GM19043 (cell line): Measurements from ENCODE around the gene LRRC26.

ENCODE experiments used
- ATAC-seq: cut with Tn5 transposase; IDR thresholded peaks from one replicate; pipeline ENCODE4 v1.9.1; 2021; ENCODE audit warnings: low read depth; ENCODE audit not compliant: unreplicated experiment

Gene LRRC26, protein sequence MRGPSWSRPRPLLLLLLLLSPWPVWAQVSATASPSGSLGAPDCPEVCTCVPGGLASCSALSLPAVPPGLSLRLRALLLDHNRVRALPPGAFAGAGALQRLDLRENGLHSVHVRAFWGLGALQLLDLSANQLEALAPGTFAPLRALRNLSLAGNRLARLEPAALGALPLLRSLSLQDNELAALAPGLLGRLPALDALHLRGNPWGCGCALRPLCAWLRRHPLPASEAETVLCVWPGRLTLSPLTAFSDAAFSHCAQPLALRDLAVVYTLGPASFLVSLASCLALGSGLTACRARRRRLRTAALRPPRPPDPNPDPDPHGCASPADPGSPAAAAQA

DNA sequence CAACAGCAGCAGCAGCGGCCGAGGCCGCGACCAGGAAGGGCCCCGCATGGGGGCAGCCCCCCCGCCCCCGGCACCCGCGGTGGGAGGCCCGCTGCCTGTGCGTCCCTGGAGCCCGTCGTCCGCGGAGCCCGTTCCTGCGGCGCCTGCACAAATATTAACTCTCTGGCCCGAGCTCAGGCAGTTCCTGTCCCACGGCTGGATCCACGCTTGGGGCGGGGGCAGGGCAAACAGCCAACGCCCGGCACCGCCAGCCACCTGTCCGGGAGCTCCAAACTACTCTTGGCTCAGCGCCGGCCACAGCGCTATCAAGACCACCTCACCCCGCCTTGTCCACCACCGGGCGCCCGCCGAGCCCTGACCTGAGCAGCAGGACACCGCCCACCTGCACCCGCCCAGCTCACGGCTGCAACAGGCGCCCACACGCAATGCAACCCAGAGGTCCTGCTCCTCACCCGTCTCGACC is at the start of gene LRRC26:
Gene LRRC26 (minus strand): TSS at position 156 of the 463 bp plus-strand sequence. CDS start 108 bp downstream, at position 48.
- no peak for ATAC-seq

- ATAC-seq = no peak
These were observed 49.0 kb upstream of the LRRC26 start for GRCh38 chr9:137218754-137219271.

DNA sequence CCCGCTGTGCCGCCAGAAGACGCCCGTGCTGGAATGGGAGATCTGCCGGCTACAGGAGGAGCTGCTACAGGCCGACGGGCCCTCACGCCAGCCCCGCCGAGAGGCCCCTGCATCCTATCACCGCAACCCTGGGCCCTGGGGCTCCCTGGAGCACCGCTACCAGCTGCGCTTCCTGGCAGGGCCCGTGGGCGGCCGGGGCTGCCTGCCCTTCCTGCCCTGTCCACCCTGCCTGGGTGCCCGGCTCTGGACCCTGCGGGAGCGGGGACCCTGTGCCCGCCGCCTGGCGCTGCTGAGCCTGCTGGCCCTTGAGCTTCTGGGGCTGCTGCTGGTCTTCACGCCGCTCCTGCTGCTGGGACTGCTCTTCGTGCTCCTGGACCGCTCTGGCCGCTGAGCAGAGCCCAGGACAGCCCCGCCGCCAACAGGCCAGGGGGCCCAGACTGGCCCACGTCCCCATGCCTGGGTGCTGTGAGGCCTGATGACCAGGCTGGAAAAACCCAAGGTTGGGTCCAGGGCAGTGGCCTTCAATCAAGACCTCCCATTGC is 48.4 kb upstream of the LRRC26 start:
- ATAC-seq = no peak

DNA sequence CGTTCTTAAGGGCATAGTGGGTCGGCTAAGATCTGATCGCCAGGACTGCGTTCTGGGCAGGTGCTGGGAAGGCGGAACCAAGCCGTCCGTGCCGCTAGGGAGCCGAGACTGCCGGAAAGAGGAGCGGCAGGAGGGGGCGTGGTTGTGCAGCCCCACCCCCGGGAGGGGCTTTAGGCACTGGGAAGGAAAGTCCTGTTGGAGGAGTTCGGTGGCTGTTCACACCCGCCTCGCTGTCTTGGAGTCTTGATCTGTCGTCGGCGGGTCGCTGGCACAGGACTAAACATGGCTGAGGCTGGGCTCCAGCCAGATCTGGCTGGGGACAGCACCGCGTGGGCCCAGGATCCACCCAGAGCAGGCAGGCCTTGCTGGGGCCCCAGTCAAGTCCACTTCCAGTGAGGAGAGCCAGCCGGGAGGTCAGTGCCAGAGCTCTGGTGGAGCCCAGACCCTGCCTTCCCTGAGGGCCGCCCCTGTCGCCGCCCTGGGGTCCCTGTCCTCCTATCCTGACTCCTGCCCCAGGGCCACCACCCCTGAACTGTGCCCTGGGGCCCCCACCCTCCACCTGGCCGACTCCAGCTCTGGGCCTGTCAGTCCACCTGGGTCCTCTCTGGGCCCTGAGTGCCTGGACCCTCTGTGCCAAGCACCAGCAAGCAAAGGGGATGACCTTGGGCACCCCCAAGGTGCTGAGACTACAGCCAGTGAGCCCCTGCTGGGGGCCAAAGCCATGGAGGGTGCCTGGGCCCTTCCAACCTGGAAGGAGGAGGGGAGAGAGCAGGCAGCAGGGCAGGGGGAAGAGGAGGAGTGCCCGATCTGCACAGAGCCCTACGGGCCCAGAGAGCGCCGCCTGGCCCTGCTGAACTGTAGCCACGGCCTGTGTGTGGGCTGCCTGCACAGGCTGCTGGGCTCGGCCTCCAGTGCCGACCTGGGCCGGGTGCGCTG is 47.7 kb upstream of the LRRC26 start:
- ATAC-seq = no peak

GRCh38 chr9:137216188-137216965 is 46.5 kb upstream of the LRRC26 start:
- ATAC-seq = no peak

DNA sequence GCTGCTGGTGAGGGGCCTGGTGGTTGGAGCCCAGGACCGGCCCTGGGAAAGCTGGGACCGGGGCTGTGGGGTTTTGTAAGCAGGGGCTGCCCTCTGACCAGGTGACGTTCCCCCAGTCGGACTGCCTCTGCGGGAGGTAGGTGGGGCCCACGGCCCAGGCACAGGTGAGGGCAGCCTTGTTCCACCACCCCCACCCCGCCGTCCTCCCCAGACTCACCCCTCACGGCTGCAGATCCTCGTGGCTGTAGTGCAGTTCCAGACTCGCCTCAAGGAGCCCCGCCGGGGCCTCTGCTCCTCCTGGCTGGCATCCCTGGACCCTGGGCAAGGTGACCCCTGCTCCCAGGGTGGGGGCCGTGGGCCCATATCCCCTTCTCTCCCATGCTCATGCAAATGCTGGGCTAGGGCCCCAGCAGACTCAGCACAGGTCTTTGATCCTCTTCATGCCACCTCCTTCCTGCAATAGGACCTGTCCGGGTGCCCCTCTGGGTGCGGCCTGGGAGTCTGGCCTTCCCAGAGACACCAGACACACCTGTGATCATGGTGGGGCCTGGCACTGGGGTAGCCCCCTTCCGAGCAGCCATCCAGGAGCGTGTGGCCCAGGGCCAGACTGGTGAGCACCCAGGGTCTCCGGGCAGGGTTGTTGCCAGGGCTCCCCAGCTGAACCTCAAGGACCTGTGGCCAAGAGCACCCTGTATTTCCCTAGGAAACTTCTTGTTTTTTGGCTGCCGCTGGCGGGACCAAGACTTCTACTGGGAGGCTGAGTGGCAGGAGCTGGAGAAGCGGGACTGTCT is 45.5 kb upstream of the LRRC26 start:
- ATAC-seq = no peak

- no peak for ATAC-seq
These were observed 44.8 kb upstream of the LRRC26 start for GRCh38 chr9:137214620-137215019.

DNA sequence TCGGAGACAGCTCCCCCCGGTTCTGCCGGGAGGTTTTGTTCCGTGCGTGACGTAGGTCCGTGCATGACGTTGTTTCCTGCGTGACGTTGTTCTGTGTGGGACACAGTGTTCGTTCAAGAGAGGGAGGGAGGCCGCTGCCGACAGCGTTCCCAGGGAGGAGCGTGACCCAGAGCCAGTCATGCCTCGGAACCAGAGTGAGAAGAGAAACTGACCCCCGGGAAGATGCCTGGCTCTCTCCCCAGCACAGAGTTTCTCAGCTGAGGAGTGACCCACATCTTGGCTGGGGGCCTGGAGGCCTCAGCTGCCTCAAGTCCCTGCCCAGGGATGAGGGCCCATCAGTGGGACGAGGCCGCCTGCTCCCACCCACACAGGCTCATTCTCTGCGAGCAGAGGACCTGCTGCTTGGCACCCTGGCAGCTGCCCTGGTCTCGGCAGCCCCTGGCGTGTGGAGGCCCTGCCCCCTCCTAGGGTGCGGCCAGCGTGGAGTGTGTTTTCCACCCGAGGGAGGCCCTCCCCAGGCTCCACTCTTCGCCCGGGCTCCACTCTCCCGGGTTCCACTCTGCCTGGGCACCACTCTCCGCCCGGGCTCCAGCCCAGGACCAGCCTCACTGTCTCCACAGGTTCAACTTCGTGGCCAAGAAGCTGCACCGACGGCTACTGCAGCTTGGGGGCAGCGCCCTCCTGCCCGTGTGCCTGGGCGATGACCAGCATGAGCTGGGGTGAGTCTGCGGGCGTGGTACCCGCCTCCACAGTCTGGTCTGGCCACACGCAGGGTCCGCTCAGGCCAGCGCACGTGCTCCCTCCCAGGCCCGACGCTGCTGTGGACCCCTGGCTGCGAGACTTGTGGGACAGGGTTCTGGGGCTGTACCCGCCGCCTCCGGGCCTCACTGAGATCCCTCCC is 43.6 kb upstream of the LRRC26 start:
- no peak for ATAC-seq

- no peak for ATAC-seq
These were observed 42.7 kb upstream of the LRRC26 start for GRCh38 chr9:137212520-137212919.

DNA sequence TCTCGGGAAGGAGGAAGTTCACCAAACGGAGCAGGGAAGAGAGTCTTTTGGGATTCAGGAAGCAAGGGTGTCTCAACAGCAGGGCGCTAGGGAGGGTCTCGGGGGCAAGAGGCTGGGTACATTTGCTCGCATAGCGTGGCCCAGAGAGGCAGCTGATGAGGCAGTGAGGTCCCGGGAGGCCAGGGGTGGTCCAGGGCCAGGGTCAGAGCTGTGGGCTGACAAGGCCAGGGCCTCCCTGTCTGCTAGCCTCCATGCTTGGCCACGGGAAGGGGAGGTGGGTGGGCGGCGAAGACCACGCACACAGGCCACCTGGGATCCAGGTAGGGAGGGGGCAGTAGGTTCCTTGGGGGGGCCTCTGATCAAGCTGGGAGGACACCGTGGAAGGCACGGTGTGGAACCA is 41.7 kb upstream of the LRRC26 start:
- ATAC-seq = no peak

DNA sequence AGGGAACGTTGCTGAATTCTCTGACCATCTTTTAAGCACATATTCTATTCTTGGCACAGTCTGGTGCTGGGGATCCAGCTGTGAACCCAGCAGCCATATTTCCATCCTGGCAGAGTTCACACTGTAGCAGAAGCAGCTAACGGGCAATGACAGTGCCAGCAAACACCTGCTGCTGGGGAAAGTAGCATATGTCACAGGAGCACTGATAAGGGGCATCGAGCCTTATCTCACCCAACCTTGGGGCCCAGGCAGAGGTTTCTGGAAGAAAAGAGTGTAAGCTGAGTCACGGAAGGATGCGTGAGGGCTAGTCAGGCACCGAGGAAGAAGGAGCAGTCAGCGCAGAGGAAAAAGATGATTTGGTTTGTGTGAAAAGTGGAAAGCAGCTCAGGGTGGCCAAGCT is 36.8 kb upstream of the LRRC26 start:
- ATAC-seq = no peak

- ATAC-seq = no peak
These were observed 35.5 kb upstream of the LRRC26 start, which contains the start of the genes NDOR1 and TMEM203 for GRCh38 chr9:137205126-137206069. Gene NDOR1, plus strand, starts transcription at chr9:137205700. Its CDS starts 78 bp downstream, at chr9:137205778. Gene TMEM203, minus strand, starts transcription at chr9:137205648. Its CDS starts 234 bp downstream, at chr9:137205414.

DNA sequence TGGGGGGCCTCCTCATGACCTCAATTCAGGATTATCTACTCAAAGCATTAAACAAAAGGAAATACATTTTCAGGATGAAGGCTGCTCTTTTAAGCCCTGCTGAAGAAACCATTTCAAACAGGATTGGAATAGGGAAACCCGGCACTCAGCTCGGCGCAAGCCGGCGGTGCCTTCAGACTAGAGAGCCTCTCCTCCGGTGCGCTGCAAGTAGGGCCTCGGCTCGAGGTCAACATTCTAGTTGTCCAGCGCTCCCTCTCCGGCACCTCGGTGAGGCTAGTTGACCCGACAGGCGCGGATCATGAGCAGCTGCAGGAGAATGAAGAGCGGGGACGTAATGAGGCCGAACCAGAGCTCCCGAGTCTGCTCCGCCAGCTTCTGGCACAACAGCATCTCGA is 34.9 kb upstream of the LRRC26 start:
- ATAC-seq = no peak

- no peak for ATAC-seq
These were observed 33.1 kb upstream of the LRRC26 start for GRCh38 chr9:137202966-137203365.

DNA sequence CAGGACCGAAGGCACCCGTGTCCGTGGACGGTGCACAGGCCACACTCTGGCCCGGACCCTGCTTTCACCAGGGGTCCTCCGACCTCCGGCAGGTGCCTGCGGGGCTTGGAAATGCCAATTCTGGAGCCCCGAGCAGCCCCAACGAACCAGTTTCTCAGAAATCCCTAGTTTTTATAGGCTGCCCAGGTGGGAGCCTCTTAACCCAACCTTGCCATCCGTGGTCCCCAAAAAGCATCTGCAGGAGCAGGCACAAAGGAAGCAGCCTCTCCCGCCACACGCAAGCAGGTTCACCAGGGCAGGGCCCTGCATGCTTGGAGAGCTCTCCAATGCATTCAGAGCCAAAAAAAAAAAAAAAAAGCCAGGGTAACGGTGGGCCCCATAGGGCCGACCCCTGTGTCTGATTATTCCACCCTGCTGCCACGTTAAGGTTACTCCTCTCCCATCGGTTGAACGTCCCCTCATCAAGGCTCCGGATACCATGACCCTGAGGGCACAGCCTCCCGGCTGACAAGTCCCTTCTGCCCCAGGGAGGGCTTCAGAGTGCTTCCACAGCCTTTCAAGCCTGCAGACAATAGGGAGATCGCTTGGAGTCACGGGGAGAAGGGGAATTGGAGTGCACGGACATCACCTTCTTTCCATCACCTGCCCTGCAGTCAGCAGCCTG is 31.5 kb upstream of the LRRC26 start:
- no peak for ATAC-seq

DNA sequence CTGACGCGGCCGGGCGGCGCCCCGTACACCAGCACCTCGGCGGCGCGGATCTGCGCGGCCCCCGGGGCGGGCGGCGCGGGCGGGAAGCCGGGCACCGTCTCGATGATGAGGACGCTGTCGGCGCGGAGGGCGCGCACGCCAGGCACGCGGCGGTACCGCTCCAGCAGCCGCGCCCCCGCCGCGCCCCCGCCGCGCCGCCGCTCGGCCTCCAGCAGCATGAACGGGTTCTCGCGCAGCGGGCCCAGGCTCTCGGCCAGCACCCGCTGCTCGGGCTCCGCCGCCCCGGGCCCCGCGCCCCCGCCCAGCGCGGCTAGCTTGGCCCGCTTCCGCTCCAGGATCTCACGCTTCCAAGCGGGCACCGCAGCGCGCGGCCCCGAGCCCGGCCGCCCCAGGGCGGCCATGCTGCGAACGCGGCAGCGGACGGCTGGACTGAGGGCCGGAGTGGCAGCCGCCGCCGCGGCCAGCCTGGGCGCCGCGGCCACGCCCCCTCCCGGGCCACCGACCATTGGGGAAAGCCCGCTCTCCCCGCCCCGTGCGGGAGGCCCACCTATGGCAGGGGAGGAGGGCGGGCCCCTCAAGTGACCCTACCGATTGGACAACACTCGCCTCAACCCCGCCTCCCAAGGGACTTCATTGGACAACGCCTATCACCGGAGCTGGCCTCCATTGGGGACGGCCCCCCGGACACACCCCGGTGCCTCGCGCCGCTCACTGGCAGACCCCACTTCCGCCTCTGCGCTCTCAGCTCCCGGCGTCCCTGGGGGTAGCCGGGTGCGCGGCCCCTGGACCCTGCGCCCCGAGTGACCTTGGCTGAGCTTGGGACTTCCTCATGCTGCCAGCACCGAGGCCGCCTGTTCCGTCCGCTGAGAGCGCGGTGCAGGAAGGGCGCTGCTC is 30.7 kb upstream of the LRRC26 start, which contains the start of gene TPRN:
Gene TPRN (minus strand): TSS at position 431 of the 894 bp plus-strand sequence. CDS start 30 bp downstream, at position 401.
- ATAC-seq = peak; percentile 88
